NOMO-1 treated with DMSO at 0.1 percent for 48 hours (cell line): Measurements from ENCODE around the gene WDR53.
"Not testable (repeated sequence)": the region's sequence is repeated elsewhere in the genome, so short reads cannot be mapped to it uniquely, and the experiment has no call there.

Source experiments
- DNase-seq: peaks from one replicate; lab custom pipeline; 2025; ENCODE audit not compliant: unreplicated experiment; lab: John Stamatoyannopoulos, UW

Gene WDR53

GRCh38 chr3:196559826-196560225 is 8.5 kb downstream of the WDR53 start:
- DNase-seq: no peak

- DNase-seq: no peak
These were observed 9.9 kb downstream of the WDR53 start for GRCh38 chr3:196558476-196558875.

- DNase-seq: no peak
These were observed 11.1 kb downstream of the WDR53 start for GRCh38 chr3:196557236-196557635.

DNA sequence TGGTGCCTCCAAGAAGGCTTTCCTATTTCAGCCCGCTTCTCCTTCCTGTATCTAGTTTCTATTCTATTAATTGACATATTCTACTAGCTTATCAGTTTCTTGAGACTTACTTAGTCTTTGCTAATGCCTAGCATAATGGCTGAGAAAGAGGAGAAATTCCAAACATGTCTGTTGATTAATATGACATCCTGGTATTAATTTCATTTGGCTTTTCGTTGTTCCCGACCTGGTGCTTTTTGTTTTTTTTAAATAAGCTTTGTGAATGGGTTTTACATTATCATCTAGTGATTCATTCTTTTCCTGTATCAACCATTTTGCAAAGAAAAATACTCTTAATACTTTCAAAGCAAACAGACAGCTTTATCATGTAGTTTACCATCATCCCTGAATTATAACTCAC is 13.1 kb downstream of the WDR53 start:
- peak; percentile 38 for DNase-seq

DNA sequence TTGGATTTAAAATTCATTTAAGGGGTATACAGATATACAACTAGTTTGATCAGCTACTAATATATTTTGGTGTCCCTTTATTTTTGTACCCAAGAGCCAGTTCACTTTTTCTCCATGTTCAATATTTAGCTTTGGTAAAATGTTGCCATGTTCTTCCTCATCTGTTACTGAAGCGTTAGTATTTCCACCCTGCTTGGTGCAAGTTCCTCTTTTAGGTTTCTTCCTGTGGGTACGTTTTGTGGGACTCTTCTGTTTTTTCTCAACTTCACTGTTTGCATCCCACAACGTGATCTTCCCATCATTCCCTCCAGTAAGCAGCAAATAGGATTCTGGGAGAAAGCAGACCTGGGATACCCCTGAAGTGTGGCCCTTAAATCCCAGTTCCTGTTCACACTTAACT is 14.1 kb downstream of the WDR53 start:
- DNase-seq: peak; percentile 93

GRCh38 chr3:196553551-196553950 is 14.8 kb downstream of the WDR53 start:
- no peak for DNase-seq

DNA sequence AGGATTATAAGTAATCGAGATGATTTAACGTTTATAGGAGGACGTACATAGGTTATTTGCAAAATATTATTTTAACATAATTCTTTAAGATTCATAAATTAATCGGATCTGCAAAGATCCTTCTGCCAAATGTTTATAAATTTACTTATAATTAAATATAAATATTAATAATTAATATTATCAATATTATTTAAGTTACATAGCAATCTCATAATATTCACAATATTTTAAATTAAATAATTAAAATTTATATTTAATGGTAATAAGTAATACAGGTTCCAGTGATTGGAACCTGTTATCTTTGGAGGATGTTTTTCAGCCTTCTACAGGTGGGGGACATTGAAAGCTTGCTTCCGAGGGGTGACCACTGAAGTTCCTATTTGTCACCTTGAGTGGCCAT is 16.1 kb downstream of the WDR53 start:
- no peak for DNase-seq

- DNase-seq: not testable (repeated sequence)
These were observed 18.2 kb downstream of the WDR53 start for GRCh38 chr3:196550172-196550571.

DNA sequence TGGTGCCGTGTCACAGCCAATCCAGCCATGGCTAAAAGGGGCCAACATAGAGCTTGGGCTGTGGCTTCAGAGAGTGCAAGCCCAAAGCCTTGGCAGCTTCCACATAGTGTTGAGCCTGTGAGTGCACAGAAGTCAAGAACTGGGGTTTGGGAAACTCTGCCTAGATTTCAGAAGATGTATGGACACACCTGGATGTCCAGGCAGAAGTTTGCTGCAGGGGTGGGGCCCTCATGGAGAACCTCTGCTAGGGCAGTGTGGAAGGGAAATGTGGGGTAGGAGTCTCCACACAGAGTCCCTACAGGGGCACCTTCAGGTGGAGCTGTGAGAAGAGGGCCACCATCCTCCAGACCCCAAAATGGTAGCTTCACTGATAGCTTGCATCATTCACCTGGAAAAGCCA is 19.0 kb downstream of the WDR53 start:
- DNase-seq: not testable (repeated sequence)

- no peak for DNase-seq
These were observed 21.3 kb downstream of the WDR53 start for GRCh38 chr3:196547067-196547466.

GRCh38 chr3:196546537-196546936 is 21.8 kb downstream of the WDR53 start:
- no peak for DNase-seq

- no peak for DNase-seq
These were observed 23.8 kb downstream of the WDR53 start for GRCh38 chr3:196544491-196544992.

DNA sequence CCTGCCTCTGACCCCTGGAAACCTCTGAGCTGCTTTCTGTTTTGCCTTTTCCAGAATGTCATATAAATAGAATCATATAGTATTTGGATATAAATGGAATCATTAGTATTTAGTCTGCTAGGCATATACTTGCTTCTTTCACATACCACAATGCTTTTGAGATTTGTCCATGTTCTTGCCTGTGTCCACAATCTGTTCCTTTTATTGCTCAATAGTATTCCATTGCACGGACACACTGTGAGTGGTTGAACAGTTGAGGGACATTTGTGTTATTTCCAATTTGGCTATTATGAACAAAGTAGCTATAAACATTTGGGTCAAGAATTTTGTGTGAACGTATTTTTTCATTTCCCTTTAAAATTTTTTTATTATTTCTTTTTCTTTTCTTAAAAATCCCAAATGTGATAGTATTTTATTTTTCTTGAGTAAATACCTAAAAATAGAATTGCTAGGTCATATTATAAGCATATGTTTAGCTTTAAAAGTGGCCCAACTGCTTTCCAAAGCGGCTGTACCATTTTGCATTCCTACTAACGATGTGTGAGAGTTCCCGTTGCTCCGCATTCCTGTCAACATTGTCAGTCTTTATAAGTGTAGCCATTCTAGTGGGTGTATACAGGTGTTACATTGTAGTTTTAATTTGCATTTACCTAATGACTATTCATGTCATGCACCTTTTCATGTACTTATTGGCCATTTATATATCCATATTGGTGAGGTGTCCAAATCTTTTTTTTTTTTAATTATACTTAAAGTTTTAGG is 26.5 kb downstream of the WDR53 start:
- no peak for DNase-seq

DNA sequence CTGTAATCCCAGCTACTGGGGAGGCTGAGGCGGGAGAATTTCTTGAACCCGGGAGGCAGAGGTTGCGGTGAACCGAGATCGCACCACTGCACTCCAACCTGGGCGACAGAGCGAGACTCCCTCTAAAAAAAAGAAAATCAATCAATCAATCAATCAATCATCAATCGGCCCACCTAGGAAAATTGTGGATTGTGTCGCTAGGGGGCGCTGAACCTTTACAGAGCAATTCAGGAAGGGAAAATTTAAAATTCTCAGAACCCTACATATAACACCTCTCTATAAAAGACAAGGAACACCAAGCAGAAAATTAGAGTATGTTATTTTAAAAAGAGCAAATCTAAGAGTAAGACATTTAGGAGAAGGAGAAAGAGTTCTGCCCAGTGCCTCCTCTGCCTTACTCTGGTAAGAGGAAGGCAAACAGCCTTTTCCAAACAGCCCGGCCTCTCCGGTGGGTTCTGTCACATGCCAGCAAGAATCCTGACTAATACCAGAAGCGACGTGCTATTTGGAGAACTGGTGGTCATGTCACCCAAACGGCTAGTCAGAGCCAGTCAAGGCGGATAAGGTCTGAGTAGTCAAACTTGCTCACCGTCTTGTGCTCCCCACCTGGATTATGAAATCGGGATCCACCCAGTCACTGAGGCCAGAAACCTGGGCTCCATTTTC is 30.9 kb downstream of the WDR53 start:
- peak; percentile 31 for DNase-seq

DNA sequence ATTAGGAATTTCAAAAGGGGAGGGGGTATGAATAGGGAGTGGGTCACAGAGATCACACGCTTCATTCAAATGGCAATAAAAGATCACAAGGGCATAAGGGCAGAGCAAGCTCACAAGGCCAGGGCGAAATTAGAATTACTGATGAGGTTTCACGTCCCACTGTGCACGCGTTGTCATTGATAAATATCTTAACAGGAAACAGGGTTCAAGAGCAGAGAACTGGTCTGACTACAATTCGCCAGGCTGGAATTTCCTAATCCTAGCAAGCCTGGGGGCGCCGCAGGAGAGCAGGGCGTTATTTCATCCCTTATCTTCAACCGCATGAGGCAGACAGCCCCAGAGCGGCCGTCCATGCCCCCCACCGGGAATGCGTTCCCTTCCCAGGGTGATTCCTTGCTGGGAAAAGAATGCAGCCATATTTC is 35.1 kb downstream of the WDR53 start:
- no peak for DNase-seq

GRCh38 chr3:196531418-196531817 is 36.9 kb downstream of the WDR53 start:
- no peak for DNase-seq

- peak; percentile 86 for DNase-seq
These were observed 39.6 kb downstream of the WDR53 start for GRCh38 chr3:196528639-196529233.

DNA sequence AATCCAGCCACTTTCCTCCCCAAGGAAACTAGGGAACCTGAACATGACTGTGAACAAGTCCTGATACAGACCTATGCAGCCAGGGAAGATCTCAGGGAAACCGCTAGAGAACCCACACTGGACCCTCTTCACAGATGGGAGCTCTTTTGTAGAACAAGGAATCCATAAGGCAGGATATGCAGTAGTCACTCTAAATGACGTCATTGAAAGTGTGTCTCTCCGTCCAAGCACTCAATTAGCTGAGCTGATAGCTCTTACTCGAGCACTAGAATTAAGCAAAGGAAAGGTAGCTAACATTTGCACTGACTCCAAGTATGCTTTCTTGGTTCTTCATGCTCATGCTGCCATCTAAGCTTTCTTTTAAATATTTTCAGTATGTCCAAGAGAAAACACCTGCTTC is 43.2 kb downstream of the WDR53 start:
- DNase-seq: no peak

DNA sequence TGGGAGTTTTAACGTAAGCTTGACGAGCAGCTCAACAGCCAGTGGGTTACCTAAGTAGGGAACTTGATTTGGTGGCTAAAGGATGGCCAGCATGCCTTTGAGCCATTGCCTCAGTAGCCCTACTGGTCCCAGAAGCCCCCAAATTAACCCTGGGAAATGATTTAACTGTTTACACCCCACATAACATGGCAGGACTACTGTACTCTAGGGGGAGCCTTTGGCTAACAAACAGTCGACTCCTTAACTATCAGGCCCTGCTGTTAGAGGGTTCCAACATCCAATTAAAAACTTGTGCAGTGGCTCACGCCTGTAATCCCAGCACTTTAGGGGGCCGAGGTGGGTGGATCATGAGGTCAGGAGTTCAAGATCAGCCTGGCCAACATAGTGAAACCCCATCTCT is 43.8 kb downstream of the WDR53 start:
- DNase-seq: peak; percentile 38

DNA sequence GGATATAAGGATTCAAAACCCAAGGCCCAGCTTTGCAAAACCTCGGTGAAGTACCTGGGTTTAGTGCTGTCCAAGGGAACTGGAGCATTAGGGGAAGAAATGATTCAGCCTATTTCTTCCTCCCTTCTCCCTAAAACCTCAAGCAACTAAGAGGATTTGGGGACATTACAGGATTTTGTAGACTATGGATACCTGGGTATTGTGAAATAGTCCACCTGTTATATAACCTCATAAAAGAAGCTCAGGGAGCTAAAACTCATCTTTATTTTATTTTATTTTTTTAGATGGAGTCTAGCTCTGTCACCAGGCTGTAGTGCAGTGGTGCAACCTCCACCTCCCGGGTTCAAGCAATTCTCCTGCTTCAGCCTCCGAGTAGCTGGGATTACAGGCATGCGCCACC is 44.5 kb downstream of the WDR53 start:
- DNase-seq: no peak

DNA sequence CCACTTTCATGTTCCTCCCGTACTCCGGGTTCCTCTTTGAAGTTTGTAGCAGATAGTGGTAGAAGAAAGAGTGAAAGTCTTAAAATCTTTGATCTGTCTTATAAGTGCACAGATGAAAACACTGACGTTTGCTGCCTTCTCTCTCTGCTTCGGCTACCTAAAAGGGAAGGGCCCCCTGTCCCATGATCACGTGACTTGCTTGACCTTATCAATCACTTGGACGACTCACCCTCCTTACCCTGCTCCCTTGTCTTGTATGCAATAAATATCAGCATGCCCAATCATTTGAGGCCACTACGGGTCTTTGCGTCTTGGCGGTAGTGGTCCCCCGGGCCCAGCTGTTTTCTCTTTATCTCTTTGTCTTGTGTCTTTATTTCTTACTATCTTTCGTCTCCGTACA is 47.1 kb downstream of the WDR53 start:
- not testable (repeated sequence) for DNase-seq

DNA sequence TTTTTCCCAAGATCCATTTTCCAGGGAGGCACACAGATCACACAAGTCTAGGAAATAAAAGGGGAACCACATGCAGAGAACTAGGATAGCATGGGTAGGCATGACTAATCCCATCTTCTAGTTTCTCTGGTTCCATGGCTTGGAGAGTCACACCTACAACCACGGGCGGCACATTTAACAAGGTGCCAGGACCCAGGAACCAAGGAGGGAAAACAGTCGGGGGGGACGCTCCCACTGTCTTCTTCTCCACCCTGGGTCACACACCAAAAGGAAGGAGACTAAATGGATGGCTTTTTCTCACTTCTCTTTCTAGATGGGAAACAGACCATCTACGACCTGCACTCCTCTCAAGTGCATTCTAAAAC is 48.7 kb downstream of the WDR53 start:
- DNase-seq: no peak
